HCT116 (cell line): ENCODE measurements around the gene DHRS7B. TPM values are rescaled to one million over a fixed set of nuclear protein-coding genes. Genes with fewer than 3 reads are reported as not detected.
"Not testable (repeated sequence)": the region's sequence is repeated elsewhere in the genome, so short reads cannot be mapped to it uniquely, and the experiment has no call there.

Source experiments
- ATAC-seq: fragments of 200-7000 bp; cut with Tn5 transposase; 2 replicates; pipeline ENCODE4 v1.9.1; 2020; ENCODE audit warnings: mild to moderate bottlenecking, moderate library complexity
- BruUV-seq: library from RNA; stranded (reverse); fragments of 400-500 nt; replicated peaks from 2 replicates; lab custom pipeline; 2021; lab: Mats Ljungman, UMichigan
- CTCF ChIA-PET: fragments of 300-600 bp; sonication (Branson Sonifier 250); formaldehyde crosslinking; loops from one replicate; lab custom pipeline; 2021; ENCODE audit warnings: antibody characterized with exemption; lab: Charles Lee
- POLR2A ChIA-PET: fragments of 300-600, 350-600 bp; sonication (Branson Sonifier 250); formaldehyde crosslinking; loops from one replicate; lab custom pipeline; 2021; ENCODE audit warnings: antibody characterized with exemption; lab: Charles Lee
- RAD21 ChIA-PET, 2 experiments: fragments of 300-600 bp; sonication (Branson Sonifier 250); formaldehyde crosslinking; loops; one replicate each; lab custom pipeline; 2023; ENCODE audit warnings: low total read pairs in 2 of 2; ENCODE audit not compliant: uncharacterized antibody in 2 of 2, unreplicated experiment in 2 of 2, low non-redundant PET in 1 of 2; lab: Charles Lee
- DNase-seq: peaks from one replicate; pipeline ENCODE4 v3.0.0-alpha.2; 2010; ENCODE audit warnings: low read depth, low spot score
- H2AFZ ChIP-seq: fragments of 200-600 bp; shearing (Covaris generic), sonication (generic); 2 replicates; pipeline ENCODE4 v1.6.1; 2017; ENCODE audit warnings: low read depth, mixed run types, mixed read lengths, antibody characterized with exemption, low read length; ENCODE audit not compliant: poor library complexity, severe bottlenecking
- H3K27ac ChIP-seq: 2 replicates; pipeline ENCODE4 v1.5.1; 2012; ENCODE audit warnings: low read depth, low read length
- H3K27me3 ChIP-seq: fragments of 200-600 bp; sonication (generic); 2 replicates; pipeline ENCODE4 v1.6.1; 2016; ENCODE audit warnings: mixed run types, low read length, mixed read lengths; ENCODE audit not compliant: insufficient read depth
- H3K36me3 ChIP-seq, 2 experiments: fragments of 200-500 bp in 1 of 2; fragments of 200-600 bp in 1 of 2; sonication (Bioruptor generic) in 1 of 2; sonication (generic) in 1 of 2; 2 replicates each; pipeline versions ENCODE4 v1.5.1 to v1.6.1; 2014 to 2016; ENCODE audit warnings: low read length in 2 of 2, inconsistent platforms in 1 of 2, mixed read lengths in 1 of 2, mixed run types in 1 of 2; ENCODE audit not compliant: insufficient read depth in 2 of 2, control insufficient read depth in 1 of 2
- H3K4me1 ChIP-seq, 2 experiments: fragments of 200-600 bp in 1 of 2; sonication (generic) in 1 of 2; 2 replicates each; pipeline versions ENCODE4 v1.5.1 to v1.6.1; 2012 to 2017; ENCODE audit warnings: low read length in 2 of 2, inconsistent platforms in 1 of 2, mild to moderate bottlenecking in 1 of 2, mixed read lengths in 1 of 2, mixed run types in 1 of 2, moderate library complexity in 1 of 2; ENCODE audit not compliant: insufficient read depth in 2 of 2, control insufficient read depth in 1 of 2
- H3K4me2 ChIP-seq: fragments of 200-600 bp; sonication (generic); 2 replicates; pipeline ENCODE4 v1.6.1; 2017; ENCODE audit warnings: mixed run types, low read length, mixed read lengths
- H3K4me3 ChIP-seq, 2 experiments: fragments of 200-600 bp in 1 of 2; sonication (generic) in 1 of 2; replicated peaks in 1 of 2; 2 replicates each; pipeline ENCODE4 v1.5.1; 2011 to 2016; ENCODE audit warnings: low read length in 2 of 2, control low read depth in 1 of 2, low read depth in 1 of 2, mild to moderate bottlenecking in 1 of 2, mixed read lengths in 1 of 2, mixed run types in 1 of 2
- H3K79me2 ChIP-seq: fragments of 200-600 bp; sonication (generic); 2 replicates; pipeline ENCODE4 v1.6.1; 2017; ENCODE audit warnings: mild to moderate bottlenecking, mixed run types, low read length, moderate library complexity, mixed read lengths; ENCODE audit not compliant: insufficient read depth
- H3K9ac ChIP-seq: fragments of 200-600 bp; sonication (generic); 2 replicates; pipeline ENCODE4 v1.6.1; 2016; ENCODE audit warnings: low read length, mixed read lengths
- H3K9me2 ChIP-seq: fragments of 200-600 bp; sonication (generic), shearing (Covaris generic); 2 replicates; pipeline ENCODE4 v1.6.1; 2017; ENCODE audit warnings: mixed run types, mild to moderate bottlenecking, moderate library complexity; ENCODE audit not compliant: insufficient read depth
- H3K9me3 ChIP-seq, 2 experiments: fragments of 200-500 bp in 1 of 2; fragments of 200-600 bp in 1 of 2; sonication (Bioruptor generic) in 1 of 2; sonication (generic) in 1 of 2; 2 replicates each; pipeline ENCODE4 v1.6.1; 2014 to 2017; ENCODE audit warnings: low read length in 2 of 2, mixed read lengths in 2 of 2, inconsistent platforms in 1 of 2, low read depth in 1 of 2, mild to moderate bottlenecking in 1 of 2, mixed run types in 1 of 2, moderate library complexity in 1 of 2; ENCODE audit not compliant: control insufficient read depth in 1 of 2, insufficient read depth in 1 of 2
- H4K20me1 ChIP-seq: fragments of 200-600 bp; sonication (generic), shearing (Covaris generic); 2 replicates; pipeline ENCODE4 v1.6.1; 2017; ENCODE audit warnings: mixed run types, mild to moderate bottlenecking, moderate library complexity; ENCODE audit not compliant: insufficient read depth
- CBX3 ChIP-seq: IDR thresholded peaks from 2 replicates; pipeline ENCODE4 v1.6.1; 2012; ENCODE audit warnings: low read depth
- CEBPB ChIP-seq: IDR thresholded peaks from 2 replicates; pipeline ENCODE4 v1.6.1; 2012; ENCODE audit warnings: low read depth
- JUND ChIP-seq: IDR thresholded peaks from 2 replicates; pipeline ENCODE4 v1.6.1; 2012
- MAX ChIP-seq: IDR thresholded peaks from 2 replicates; pipeline ENCODE4 v1.6.1; 2012
- POLR2A ChIP-seq: IDR thresholded peaks from 2 replicates; pipeline ENCODE4 v1.7.0; 2011; ENCODE audit warnings: borderline replicate concordance; ENCODE audit not compliant: insufficient read depth, insufficient read length; ENCODE audit errors: extremely low read depth
- POLR2AphosphoS5 ChIP-seq: IDR thresholded peaks from 2 replicates; pipeline ENCODE4 v1.6.1; 2011; ENCODE audit warnings: mild to moderate bottlenecking, low read depth, low read length, moderate library complexity
- RAD21 ChIP-seq: IDR thresholded peaks from 2 replicates; pipeline ENCODE4 v1.6.1; 2012; ENCODE audit warnings: low read depth, mild to moderate bottlenecking
- YY1 ChIP-seq: IDR thresholded peaks from 2 replicates; pipeline ENCODE4 v1.6.1; 2011; ENCODE audit warnings: low read length, low read depth, moderate library complexity, mild to moderate bottlenecking; ENCODE audit not compliant: insufficient replicate concordance; ENCODE audit errors: extremely low read depth
- ZBTB33 ChIP-seq: IDR thresholded peaks from 2 replicates; pipeline ENCODE4 v1.6.1; 2011; ENCODE audit warnings: mild to moderate bottlenecking, low read length, moderate library complexity; ENCODE audit not compliant: insufficient replicate concordance; ENCODE audit errors: extremely low read depth
- intact Hi-C: fragments of 100-400 bp; cut with micrococcal nuclease; formaldehyde crosslinking; loops from 2 replicates; pipeline ENCODE4 v1.10.0; 2022
- total RNA-seq: library from RNA; stranded (reverse); gene quantifications from one replicate; pipeline ENCODE4 v1.2.1, GENCODE V29; 2021; ENCODE audit not compliant: unreplicated experiment

Gene DHRS7B
- total RNA-seq, 1 experiment from 2014 or later = 19.6 TPM

GRCh38 chr17:21124086-21124485, 2.7 kb upstream of the DHRS7B start:
- Histone ChIP-seq H3K36me3 (no peaks in the 10 kb centered on the region), H3K79me2 (peaks cover 16% of the 10 kb centered on the region), H3K4me1 (peaks cover 15 to 25% of the 10 kb centered on the region in 2 experiments), H3K9me2 (no peaks in the 10 kb centered on the region), H2AFZ (no peak overlapping the region), H3K4me3 (no peak overlapping the region), H3K9ac (no peak overlapping the region), H3K9me3 (no peaks in the 10 kb centered on the region), H3K4me2 (no peak overlapping the region), H3K27me3 (no peaks in the 10 kb centered on the region), H4K20me1 (no peaks in the 10 kb centered on the region), H3K27ac (no peak overlapping the region)
- ChIA-PET POLR2A (no interaction called here), CTCF (no interaction called here), RAD21 (no interaction called here)
- BruUV-seq = no TSS peak
- DNase-seq (no peak), ATAC-seq (no peak)
- TF ChIP-seq CEBPB = no peak
- intact Hi-C loops = no loop called here

- H3K27ac ChIP-seq, H3K36me3 ChIP-seq, H3K27me3 ChIP-seq, POLR2A ChIA-PET, H3K4me3 ChIP-seq, H3K9ac ChIP-seq, DNase-seq, intact Hi-C loops, BruUV-seq, H4K20me1 ChIP-seq, CTCF ChIA-PET, RAD21 ChIA-PET, H3K4me2 ChIP-seq, ATAC-seq, H2AFZ ChIP-seq, H3K9me3 ChIP-seq, H3K9me2 ChIP-seq: not testable (repeated sequence)
- Histone ChIP-seq H3K79me2 (peaks cover 20% of the 10 kb centered on the region), H3K4me1 (peaks cover 12 to 21% of the 10 kb centered on the region in 2 experiments)
Observed at GRCh38 chr17:21124517-21124916, 2.2 kb upstream of the DHRS7B start.

- intact Hi-C loops = loop anchor here (2.0 to 5.0 kb wide), 2 partner anchors 326 to 387 kb away; no protein-coding TSS in a partner anchor
- H2AFZ ChIP-seq = no peak overlapping the region
- H3K4me2 ChIP-seq = peak overlapping the region; percentile 89
- no peaks in the 10 kb centered on the region for H4K20me1 ChIP-seq
- H3K36me3 ChIP-seq = no peaks in the 10 kb centered on the region
- ATAC-seq = no peak
- H3K4me1 ChIP-seq = peaks cover 8 to 16% of the 10 kb centered on the region in 2 experiments
- H3K9me3 ChIP-seq = no peaks in the 10 kb centered on the region
- H3K9ac ChIP-seq = peak overlapping the region; percentile 83
- ChIA-PET CTCF (no interaction called here), POLR2A (no interaction called here), RAD21 (no interaction called here)
- no TSS peak for BruUV-seq
- no peaks in the 10 kb centered on the region for H3K27me3 ChIP-seq
- DNase-seq = no peak
- H3K27ac ChIP-seq = peak overlapping the region; percentile 64; the same call in 1 of the 2 replicates
- peaks cover 30% of the 10 kb centered on the region for H3K79me2 ChIP-seq
- no peaks in the 10 kb centered on the region for H3K9me2 ChIP-seq
- H3K4me3 ChIP-seq = peak overlapping the region; percentile 76 to 94
- TF ChIP-seq JUND (no peak), CBX3 (no peak), POLR2AphosphoS5 (no peak), POLR2A (no peak), RAD21 (no peak), MAX (no peak), YY1 (no peak), ZBTB33 (no peak)
Observed at GRCh38 chr17:21125862-21126261, 902 bp upstream of the DHRS7B start.
